Lung (tissue), 12 donors: ENCODE data around the gene PRAC2. TPM values are rescaled to one million over a fixed set of nuclear protein-coding genes. Genes with fewer than 3 reads are reported as not detected.

Source experiments
- ATAC-seq: fragments of 200-7000 bp; cut with Tn5 transposase; one replicate; pipeline ENCODE4 v1.9.1; 2020; ENCODE audit warnings: moderate number of reproducible peaks; ENCODE audit not compliant: insufficient read depth, low FRiP score
- DNase-seq, 3 donors: peaks; one replicate each; pipeline ENCODE4 v3.0.0-alpha.2; 2013 to 2017
- H3K27ac ChIP-seq, 2 donors: one replicate each; pipeline ENCODE4 v1.5.1; 2013; ENCODE audit warnings: mild to moderate bottlenecking in 2 of 2, moderate library complexity in 2 of 2, control low read depth in 1 of 2, inconsistent platforms in 1 of 2, low read depth in 1 of 2, low read length in 1 of 2
- H3K27me3 ChIP-seq, 3 donors: one replicate each; pipeline ENCODE4 v1.5.1; 2013; ENCODE audit warnings: low read length in 2 of 3; ENCODE audit not compliant: control insufficient read depth in 3 of 3, insufficient read depth in 3 of 3
- H3K36me3 ChIP-seq, 4 donors: one replicate each; pipeline ENCODE4 v1.5.1; 2013; ENCODE audit warnings: low read length in 4 of 4, mild to moderate bottlenecking in 1 of 4, moderate library complexity in 1 of 4; ENCODE audit not compliant: control insufficient read depth in 4 of 4, insufficient read depth in 4 of 4
- H3K4me1 ChIP-seq, 5 donors: one replicate each; pipeline ENCODE4 v1.5.1; 2013; ENCODE audit warnings: low read length in 5 of 5, mild to moderate bottlenecking in 2 of 5, moderate library complexity in 1 of 5; ENCODE audit not compliant: control insufficient read depth in 5 of 5, insufficient read depth in 5 of 5
- H3K4me3 ChIP-seq: one replicate; pipeline ENCODE4 v1.5.1; 2013; ENCODE audit warnings: mild to moderate bottlenecking, control low read depth, moderate library complexity
- H3K9ac ChIP-seq, 2 donors: one replicate each; pipeline ENCODE4 v1.5.1; 2013; ENCODE audit warnings: low read length in 2 of 2, control low read depth in 1 of 2; ENCODE audit not compliant: insufficient read depth in 1 of 2
- H3K9me3 ChIP-seq, 4 donors: one replicate each; pipeline ENCODE4 v1.5.1; 2013; ENCODE audit warnings: low read length in 3 of 4, mild to moderate bottlenecking in 1 of 4, moderate library complexity in 1 of 4; ENCODE audit not compliant: control insufficient read depth in 4 of 4, insufficient read depth in 3 of 4
- whole genome bisulfite sequencing, 2 donors: extraction: QIAGEN DNeasy Blood & Tissue Kit; methylation state at CpG; one replicate each; pipeline ENCODE4 v1.1.7; 2013; 5-methylcytosine and 5-hydroxymethylcytosine counted together
- polyA plus RNA-seq, 2 donors: library from polyadenylated mRNA; stranded (reverse); fragments of 200-250 nt; gene quantifications; one replicate each; pipeline ENCODE4 v1.2.1, GENCODE V29; 2013
- total RNA-seq, 2 donors: library from RNA; depleted of rRNA in 1 of 2; stranded (reverse); fragments of >200 nt in 1 of 2; gene quantifications; one replicate each; pipeline ENCODE4 v1.2.1, GENCODE V29; 2014 to 2021
- TF ChIP-seq, protein P1 (sequence below): IDR thresholded peaks from 2 replicates; pipeline ENCODE4 v1.5.1; 2012; ENCODE audit warnings: mild to moderate bottlenecking; ENCODE audit errors: control extremely low read depth, extremely low read depth
- donor health status: control.
- donor health status: control.
- donor health status: Bipolar disorder and iron deficiency.
- donor health status: healthy.
- donor health status: DM: yes; HTN: yes; CAD: no.

The PRAC2 gene
- total and polyA plus RNA-seq, 4 donors: not detected

DNA sequence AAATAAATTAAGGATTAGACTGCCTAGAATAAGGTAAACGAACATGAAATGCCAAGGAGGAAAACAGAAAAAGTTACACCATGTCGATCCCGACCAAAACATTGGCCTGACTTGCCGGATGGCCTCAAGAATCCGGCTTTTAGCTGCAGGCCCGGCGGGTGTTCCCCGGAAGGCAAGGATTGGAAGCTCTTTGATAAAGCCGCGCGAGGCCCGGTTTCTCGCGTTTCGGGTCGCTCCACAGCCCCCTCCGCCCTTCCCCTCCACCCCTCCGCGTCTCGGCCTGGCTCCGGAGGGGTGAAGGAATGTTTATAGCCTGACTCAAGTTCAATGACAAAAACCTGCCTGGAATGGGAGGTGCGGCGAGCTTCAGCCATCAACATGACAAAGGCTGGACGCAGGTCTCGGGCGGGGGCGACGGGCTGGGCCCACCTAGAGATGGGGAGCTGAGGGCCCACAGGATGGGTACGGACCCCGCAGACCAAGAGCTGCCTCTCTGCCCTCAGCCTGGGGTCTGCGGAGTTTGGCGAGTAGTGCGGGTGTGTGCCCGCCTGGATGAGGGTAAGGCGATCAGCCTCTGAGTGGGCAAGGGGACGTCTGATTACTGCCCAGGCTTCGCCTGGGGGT, 3.2 kb upstream of the PRAC2 start:
- no peak for ATAC-seq

DNA sequence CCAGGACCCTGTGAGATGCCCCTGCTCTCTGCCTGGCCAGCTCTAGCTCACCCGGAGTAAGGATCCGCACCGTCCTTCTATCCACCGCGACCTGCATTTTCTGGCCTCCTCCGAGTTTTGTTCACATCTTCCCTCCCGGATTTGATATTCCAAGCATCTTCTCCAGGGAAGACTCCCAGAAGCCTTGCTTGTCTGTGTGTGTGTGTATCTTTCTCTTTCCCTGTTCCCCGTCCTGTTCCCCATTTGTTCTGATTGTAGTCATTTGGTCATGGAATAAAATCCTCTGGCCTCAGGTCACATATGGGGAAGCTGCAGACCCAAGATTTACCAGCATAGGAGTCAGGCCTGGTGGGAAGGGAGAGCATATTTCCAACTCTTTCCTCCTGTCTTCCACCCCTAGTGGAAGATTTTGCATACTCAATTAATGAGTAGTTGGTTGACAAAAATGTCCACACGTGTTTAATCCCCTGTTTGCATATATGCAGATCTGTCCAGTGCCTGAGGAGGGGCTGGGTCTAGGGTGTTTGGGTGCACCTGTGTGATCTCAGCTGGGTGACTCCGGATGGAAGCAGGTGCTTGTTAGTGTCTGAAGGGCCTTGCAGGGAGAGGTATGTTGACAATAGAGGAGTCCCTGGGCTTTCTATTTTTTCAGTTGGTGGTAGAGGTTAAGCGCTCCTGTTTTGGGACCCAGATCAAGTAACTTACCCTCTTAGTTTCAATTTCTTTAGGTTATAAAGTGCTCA, 2.5 kb upstream of the PRAC2 start:
- no peak overlapping the region for H3K4me3 ChIP-seq
- H3K27ac ChIP-seq: no peak overlapping the region
- no peak overlapping the region for H3K9ac ChIP-seq
- TF ChIP-seq, protein P1, sequence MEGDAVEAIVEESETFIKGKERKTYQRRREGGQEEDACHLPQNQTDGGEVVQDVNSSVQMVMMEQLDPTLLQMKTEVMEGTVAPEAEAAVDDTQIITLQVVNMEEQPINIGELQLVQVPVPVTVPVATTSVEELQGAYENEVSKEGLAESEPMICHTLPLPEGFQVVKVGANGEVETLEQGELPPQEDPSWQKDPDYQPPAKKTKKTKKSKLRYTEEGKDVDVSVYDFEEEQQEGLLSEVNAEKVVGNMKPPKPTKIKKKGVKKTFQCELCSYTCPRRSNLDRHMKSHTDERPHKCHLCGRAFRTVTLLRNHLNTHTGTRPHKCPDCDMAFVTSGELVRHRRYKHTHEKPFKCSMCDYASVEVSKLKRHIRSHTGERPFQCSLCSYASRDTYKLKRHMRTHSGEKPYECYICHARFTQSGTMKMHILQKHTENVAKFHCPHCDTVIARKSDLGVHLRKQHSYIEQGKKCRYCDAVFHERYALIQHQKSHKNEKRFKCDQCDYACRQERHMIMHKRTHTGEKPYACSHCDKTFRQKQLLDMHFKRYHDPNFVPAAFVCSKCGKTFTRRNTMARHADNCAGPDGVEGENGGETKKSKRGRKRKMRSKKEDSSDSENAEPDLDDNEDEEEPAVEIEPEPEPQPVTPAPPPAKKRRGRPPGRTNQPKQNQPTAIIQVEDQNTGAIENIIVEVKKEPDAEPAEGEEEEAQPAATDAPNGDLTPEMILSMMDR: no peak
- ATAC-seq: no peak
- peaks cover 12 to 97% (median 96%) of the 10 kb centered on the region in 3 donors for H3K27me3 ChIP-seq
- peaks cover 0 to 17% (median 0%) of the 10 kb centered on the region in 5 donors for H3K4me1 ChIP-seq
- H3K36me3 ChIP-seq: no peaks in the 10 kb centered on the region
- WGBS, 2 donors: 23 to 25% methylated on average over 11 of the region's 11 CpGs
- DNase-seq: no peak
- H3K9me3 ChIP-seq: peaks cover 0 to 16% (median 0%) of the 10 kb centered on the region in 4 donors

More for the DNA sequence above, 3.2 kb upstream of the PRAC2 start:
- Histone ChIP-seq H3K4me3 (no peak overlapping the region), H3K4me1 (peaks cover 0 to 14% (median 0%) of the 10 kb centered on the region in 5 donors), H3K27me3 (peaks cover 15 to 97% (median 96%) of the 10 kb centered on the region in 3 donors), H3K27ac (no peak overlapping the region), H3K9me3 (peaks cover 0 to 16% (median 0%) of the 10 kb centered on the region in 4 donors), H3K36me3 (no peaks in the 10 kb centered on the region), H3K9ac (no peak overlapping the region)
- TF ChIP-seq, protein P1: no peak
- DNase-seq: peak; percentile 32 to 54 (median 38)
- WGBS, 2 donors: 7 to 11% methylated on average over 35 to 37 of the region's 37 CpGs

DNA sequence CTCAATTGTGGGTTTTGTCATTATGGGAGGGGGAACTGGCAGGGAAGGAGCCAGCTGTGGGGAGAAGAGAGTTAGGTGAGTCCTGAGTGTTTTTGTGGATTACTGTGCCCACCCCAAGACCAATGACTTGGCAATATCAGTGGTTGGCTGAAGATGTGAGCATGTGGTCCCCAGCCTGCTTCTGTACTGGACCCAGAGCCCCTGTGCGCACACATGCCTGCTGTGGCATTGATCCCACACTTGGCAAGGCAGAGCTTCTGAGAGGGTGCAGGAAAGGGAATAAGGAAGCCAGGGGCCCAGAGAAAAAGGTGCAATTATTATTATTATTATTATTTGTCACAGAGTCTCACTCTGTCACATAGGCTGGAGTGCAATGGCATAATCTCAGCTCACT, 2.0 kb upstream of the PRAC2 start:
- Histone ChIP-seq H3K36me3 (no peaks in the 10 kb centered on the region), H3K27ac (no peak overlapping the region), H3K27me3 (peaks cover 12 to 97% (median 96%) of the 10 kb centered on the region in 3 donors), H3K4me1 (peaks cover 0 to 17% (median 0%) of the 10 kb centered on the region in 5 donors), H3K9me3 (peaks cover 0 to 16% (median 0%) of the 10 kb centered on the region in 4 donors), H3K9ac (no peak overlapping the region), H3K4me3 (no peak overlapping the region)
- 61 to 67% methylated on average over 1 of the region's 1 CpG for WGBS, 2 donors
- ATAC-seq (no peak), DNase-seq (no peak)
- TF ChIP-seq, protein P1: no peak
